Spinal cord (tissue), 10 donors: Measurements from ENCODE around the gene COQ10B. TPM values are rescaled to one million over a fixed set of nuclear protein-coding genes. Genes with fewer than 3 reads are reported as not detected.

Experiments
- DNase-seq, 6 donors: peaks; one replicate each; pipeline versions ENCODE4 v3.0.0 to v3.0.0-alpha.2; 2013 to 2015; ENCODE audit warnings: low spot score in 6 of 6, low read depth in 4 of 6
- H3K27ac ChIP-seq: one replicate; pipeline ENCODE4 v1.5.1; 2013; ENCODE audit warnings: low read depth, low read length, control low read depth
- H3K27me3 ChIP-seq: one replicate; pipeline ENCODE4 v1.6.1; 2013; ENCODE audit warnings: low read length; ENCODE audit not compliant: control insufficient read depth, insufficient read depth
- H3K36me3 ChIP-seq: one replicate; pipeline ENCODE4 v1.6.1; 2013; ENCODE audit warnings: low read length; ENCODE audit not compliant: control insufficient read depth, insufficient read depth
- H3K4me1 ChIP-seq: one replicate; pipeline ENCODE4 v1.6.1; 2013; ENCODE audit warnings: low read length; ENCODE audit not compliant: control insufficient read depth, insufficient read depth
- H3K4me3 ChIP-seq: one replicate; pipeline ENCODE4 v1.5.1; 2013; ENCODE audit warnings: low read depth, low read length, control low read depth
- H3K9me3 ChIP-seq: one replicate; pipeline ENCODE4 v1.6.1; 2013; ENCODE audit warnings: low read length; ENCODE audit not compliant: control insufficient read depth, insufficient read depth
- WGBS: methylation state at CpG from one replicate; pipeline ENCODE4 v1.1.5; 2013; ENCODE audit warnings: missing lambda C conversion rate; ENCODE audit not compliant: insufficient coverage; 5-methylcytosine and 5-hydroxymethylcytosine counted together
- polyA plus RNA-seq, 2 donors: library from polyadenylated mRNA; unstranded; fragments of 120-200 nt; gene quantifications; one replicate each; pipeline ENCODE4 v1.2.1, GENCODE V29; 2013; ENCODE audit not compliant: insufficient read length in 2 of 2
- total RNA-seq, 2 donors: library from RNA; depleted of rRNA in 1 of 2; stranded (reverse); fragments of 120-200 nt in 1 of 2; fragments of >200 nt in 1 of 2; gene quantifications; one replicate each; pipeline versions ENCODE4 v1.2.3 to v1.2.4, GENCODE V29; 2013 to 2014
- donor health status: healthy.

The COQ10B gene
- total and polyA plus RNA-seq, 4 donors = 19.9 to 37.3 (median 22.7) TPM

DNA sequence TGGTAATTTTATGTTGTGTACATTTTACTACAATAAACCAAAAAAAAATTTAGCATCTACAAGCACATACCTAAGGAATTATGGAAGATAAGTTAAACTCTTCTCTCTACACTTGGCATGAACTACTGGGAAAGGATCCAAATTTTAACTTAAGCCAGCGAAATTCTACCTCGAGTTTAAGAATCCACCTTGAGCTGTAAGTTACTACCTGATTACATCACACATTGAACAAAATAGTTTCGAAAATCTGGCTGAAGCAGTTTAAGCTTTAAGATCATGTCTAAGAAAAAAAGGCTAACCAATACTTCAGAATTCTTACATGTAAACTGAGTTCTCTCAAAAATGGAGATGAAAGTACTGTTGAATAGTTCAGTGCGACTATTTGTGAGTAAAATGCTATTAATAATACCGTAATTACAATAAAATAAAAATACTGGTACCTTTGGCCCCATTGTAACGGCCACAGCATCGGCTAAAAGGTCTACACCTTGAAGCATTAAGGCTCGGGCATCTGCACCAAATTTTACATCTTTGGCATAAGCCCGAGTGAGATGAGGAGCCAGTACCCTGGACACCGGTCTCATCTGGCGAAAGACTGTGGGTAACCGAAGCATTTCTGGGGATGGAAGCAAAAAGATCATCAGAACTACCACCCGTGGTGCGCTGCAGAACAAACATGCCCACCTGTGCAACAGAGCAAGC, 45.0 kb downstream of the COQ10B start:
- WGBS = 1% methylated on average over 9 of the region's 14 CpGs
- peaks cover 14% of the 10 kb centered on the region for H3K4me1 ChIP-seq
- H3K36me3 ChIP-seq = peaks cover 19% of the 10 kb centered on the region
- DNase-seq = no peak
- peak overlapping the region; percentile 99 for H3K27ac ChIP-seq
- H3K27me3 ChIP-seq = no peaks in the 10 kb centered on the region
- H3K4me3 ChIP-seq = peak overlapping the region; percentile 84
- no peaks in the 10 kb centered on the region for H3K9me3 ChIP-seq

GRCh38 chr2:197498937-197499593, 45.7 kb downstream of the COQ10B start:
- WGBS = 0% methylated on average over 46 of the region's 46 CpGs
- H3K4me3 ChIP-seq = peak overlapping the region; percentile 84
- peaks cover 17% of the 10 kb centered on the region for H3K36me3 ChIP-seq
- no peaks in the 10 kb centered on the region for H3K9me3 ChIP-seq
- DNase-seq = peak in 5 of 6 donors; percentile 19 to 75 (median 48)
- H3K27ac ChIP-seq = peak overlapping the region; percentile 99
- peaks cover 14% of the 10 kb centered on the region for H3K4me1 ChIP-seq
- no peaks in the 10 kb centered on the region for H3K27me3 ChIP-seq

GRCh38 chr2:197499594-197500502, 46.5 kb downstream of the COQ10B start, which contains the start of the genes HSPD1 and HSPE1:
Gene HSPD1, minus strand, starts transcription at chr2:197499840. Its CDS starts 992 bp downstream, at chr2:197498848.
Gene HSPE1, plus strand, starts transcription at chr2:197500379. Its CDS starts 58 bp downstream, at chr2:197500437.
- 0% methylated on average over 93 of the region's 104 CpGs for WGBS
- Histone ChIP-seq H3K4me3 (peak within 1 kb of the TSS; percentile 84), H3K4me1 (peaks cover 14% of the 10 kb centered on the region), H3K27me3 (no peaks in the 10 kb centered on the region), H3K9me3 (no peaks in the 10 kb centered on the region), H3K36me3 (peaks cover 23% of the 10 kb centered on the region), H3K27ac (peak within 1 kb of the TSS; percentile 99)
- peak; percentile 100 for DNase-seq

DNA sequence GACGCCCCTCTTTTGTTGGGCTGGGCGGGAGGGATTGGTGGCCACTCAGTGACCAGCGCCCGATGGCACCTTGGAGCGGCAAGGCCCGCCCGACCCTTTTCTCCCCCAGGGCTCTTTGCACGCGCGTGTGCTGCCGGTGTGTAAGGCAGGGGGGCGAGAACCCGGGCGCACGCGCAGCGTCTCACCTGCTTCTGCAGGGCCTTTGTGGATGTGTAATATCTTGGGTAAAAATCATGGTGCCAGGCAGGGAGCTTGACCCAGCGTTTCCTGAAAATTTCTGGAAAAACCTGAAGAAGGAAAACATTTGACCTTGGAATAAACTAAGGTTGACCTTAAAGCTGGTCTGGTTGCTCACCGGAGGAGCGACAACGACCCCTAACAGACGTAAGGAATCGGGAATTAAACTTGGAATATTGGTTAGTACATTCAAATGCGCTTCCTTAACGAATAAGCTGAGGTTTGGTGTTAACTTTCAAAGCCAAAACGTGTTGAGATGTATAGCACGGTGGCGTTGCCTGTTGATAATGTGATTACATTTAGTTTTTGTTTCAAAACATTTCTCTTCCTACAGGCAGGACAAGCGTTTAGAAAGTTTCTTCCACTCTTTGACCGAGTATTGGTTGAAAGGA, 47.3 kb downstream of the COQ10B start:
- Histone ChIP-seq H3K27me3 (no peaks in the 10 kb centered on the region), H3K27ac (peak overlapping the region; percentile 99), H3K9me3 (no peaks in the 10 kb centered on the region), H3K4me3 (peak overlapping the region; percentile 84), H3K4me1 (peaks cover 14% of the 10 kb centered on the region), H3K36me3 (peaks cover 22% of the 10 kb centered on the region)
- 0% methylated on average over 24 of the region's 30 CpGs for WGBS
- DNase-seq = peak in 1 of 6 donors; percentile 36

- DNase-seq = no peak
- no peaks in the 10 kb centered on the region for H3K27me3 ChIP-seq
- no CpG with 5 or more reads among the region's 4 CpGs for WGBS
- H3K9me3 ChIP-seq = no peaks in the 10 kb centered on the region
- no peak overlapping the region for H3K4me3 ChIP-seq
- no peak overlapping the region for H3K27ac ChIP-seq
- H3K36me3 ChIP-seq = peaks cover 22% of the 10 kb centered on the region
- peaks cover 14% of the 10 kb centered on the region for H3K4me1 ChIP-seq
These were observed 48.8 kb downstream of the COQ10B start for GRCh38 chr2:197502201-197502600.

- Histone ChIP-seq H3K4me3 (no peak overlapping the region), H3K27ac (no peak overlapping the region), H3K4me1 (peaks cover 14% of the 10 kb centered on the region), H3K27me3 (no peaks in the 10 kb centered on the region), H3K9me3 (no peaks in the 10 kb centered on the region), H3K36me3 (peaks cover 25% of the 10 kb centered on the region)
- no CpG with 5 or more reads among the region's 4 CpGs for WGBS
- no peak for DNase-seq
These were observed 49.3 kb downstream of the COQ10B start for GRCh38 chr2:197502685-197503084.

DNA sequence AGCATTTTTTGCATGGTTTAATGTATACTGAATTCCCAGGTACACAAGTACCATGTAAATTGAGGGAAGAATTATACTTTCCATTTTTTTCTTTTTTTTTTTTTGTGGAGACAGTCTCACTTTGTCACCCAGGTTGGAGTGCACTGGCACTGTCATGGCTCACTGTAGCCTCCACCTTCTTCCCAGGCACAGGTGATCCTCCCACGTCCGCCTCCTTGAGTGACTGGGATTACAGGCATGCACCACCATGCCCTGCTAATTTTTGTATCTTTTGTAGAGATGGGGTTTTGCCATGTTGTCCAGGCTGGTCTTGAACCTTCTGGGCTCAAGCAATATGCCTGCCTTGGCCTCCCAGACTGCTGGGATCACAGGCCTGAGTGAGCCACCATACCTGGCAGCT, 50.6 kb downstream of the COQ10B start:
- no peak for DNase-seq
- H3K36me3 ChIP-seq = peaks cover 33% of the 10 kb centered on the region
- H3K27ac ChIP-seq = no peak overlapping the region
- WGBS = no CpG with 5 or more reads among the region's 2 CpGs
- no peaks in the 10 kb centered on the region for H3K27me3 ChIP-seq
- no peaks in the 10 kb centered on the region for H3K9me3 ChIP-seq
- H3K4me3 ChIP-seq = no peak overlapping the region
- H3K4me1 ChIP-seq = peaks cover 9% of the 10 kb centered on the region

- Histone ChIP-seq H3K27ac (no peak overlapping the region), H3K4me3 (no peak overlapping the region), H3K4me1 (peaks cover 9% of the 10 kb centered on the region), H3K27me3 (no peaks in the 10 kb centered on the region), H3K9me3 (no peaks in the 10 kb centered on the region), H3K36me3 (peaks cover 33% of the 10 kb centered on the region)
- 96% methylated on average over 4 of the region's 6 CpGs for WGBS
- DNase-seq = no peak
These were observed 51.2 kb downstream of the COQ10B start for GRCh38 chr2:197504512-197504911.

- H3K27me3 ChIP-seq = no peaks in the 10 kb centered on the region
- no CpG with 5 or more reads among the region's 5 CpGs for WGBS
- no peak for DNase-seq
- H3K4me1 ChIP-seq = peaks cover 5% of the 10 kb centered on the region
- no peak overlapping the region for H3K4me3 ChIP-seq
- no peaks in the 10 kb centered on the region for H3K9me3 ChIP-seq
- H3K27ac ChIP-seq = no peak overlapping the region
- H3K36me3 ChIP-seq = peaks cover 32% of the 10 kb centered on the region
These were observed 53.3 kb downstream of the COQ10B start for GRCh38 chr2:197506658-197507057.
